ENCODE data around the gene ZAP70. TPM values are rescaled to one million over a fixed set of nuclear protein-coding genes. Genes with fewer than 3 reads are reported as not detected.

The ZAP70 gene
- total and polyA plus RNA-seq, 2 donors (not counting 3 experiments of a cell fraction or from before 2014, with no cell fraction given), result 0.14 TPM; not detected in 1

GRCh38 chr2:97727296-97727695 is 13.9 kb downstream of the ZAP70 start:
- DNase-seq (ENCODE audit: low read depth, low spot score), result no peak
- TF ChIP-seq EZH2 (IDR thresholded peaks at IDR 0.05; ENCODE audit: borderline replicate concordance, low read depth, low read length, severe bottlenecking) (no peak), FOS (IDR thresholded peaks at IDR 0.05; ENCODE audit: borderline replicate concordance, insufficient read depth, low read length) (no peak), POLR2A (IDR thresholded peaks at IDR 0.05; ENCODE audit: low read depth, low read length) (no peak), GATA2 (IDR thresholded peaks at IDR 0.05; ENCODE audit: insufficient read depth, insufficient read length, low read depth, low read length) (no peak), POLR2AphosphoS5 (IDR thresholded peaks at IDR 0.05; ENCODE audit: insufficient read depth, low read depth, low read length) (no peak), MYC (IDR thresholded peaks at IDR 0.05; ENCODE audit: low read depth, low read length) (no peak), MAX (IDR thresholded peaks at IDR 0.05; ENCODE audit: insufficient read depth, insufficient read length) (no peak), JUN (IDR thresholded peaks at IDR 0.05; ENCODE audit: borderline replicate concordance, insufficient read depth, insufficient read length, low read depth) (no peak)
- no peaks in the 10 kb centered on the region for H3K27me3 ChIP-seq (ENCODE audit: control insufficient read depth in 2 of 2, insufficient read depth in 2 of 2, low read length in 2 of 2)
- no peaks in the 10 kb centered on the region for H3K4me1 ChIP-seq (ENCODE audit: control insufficient read depth, extremely low read depth, insufficient read depth, low read length)
- H3K9me3 ChIP-seq (replicated peaks; ENCODE audit: control insufficient read depth, insufficient read depth, low read length), result no peaks in the 10 kb centered on the region
- BruUV-seq (replicated peaks), result no TSS peak
- no peaks in the 10 kb centered on the region for H3K79me2 ChIP-seq (ENCODE audit: control insufficient read depth, insufficient read depth, low read length)
- H3K4me2 ChIP-seq (ENCODE audit: insufficient read depth, low read length), result no peak overlapping the region
- H3K27ac ChIP-seq (ENCODE audit: insufficient read depth, low read depth, low read length), result no peak overlapping the region
- no peak overlapping the region for H2AFZ ChIP-seq (ENCODE audit: low read depth, low read length)
- no peak overlapping the region for H3K4me3 ChIP-seq (replicated peaks in 1 of 3; ENCODE audit: insufficient read depth in 1 of 3, low read depth in 1 of 3, low read length in 3 of 3)
- intact Hi-C loops (cut with micrococcal nuclease), result no loop called here
- no peak for FAIRE-seq
- CTCF ChIA-PET, result interaction anchor here (0.6 kb wide), 1 partner anchor 14 kb away, joined by 3 read pairs; no protein-coding TSS in a partner anchor
- H3K36me3 ChIP-seq (ENCODE audit: control insufficient read depth in 2 of 2, extremely low read depth in 1 of 2, insufficient read depth in 2 of 2, low read length in 2 of 2), result no peaks in the 10 kb centered on the region
- POLR2A ChIA-PET, result no interaction called here
- no peaks in the 10 kb centered on the region for H3K9me1 ChIP-seq (replicated peaks; ENCODE audit: control insufficient read depth, extremely low read depth, insufficient read depth, low read length)
- no peaks in the 10 kb centered on the region for H4K20me1 ChIP-seq (replicated peaks; ENCODE audit: control insufficient read depth, extremely low read depth, insufficient read depth, low read length)
- no peak overlapping the region for H3K9ac ChIP-seq (replicated peaks; ENCODE audit: extremely low read depth, insufficient read depth, low read length)
- dilution Hi-C loops (cut with MboI; ENCODE audit: extremely low pct_ligation_motif_present, low sequenced_read_pairs), result no loop called here

- intact Hi-C loops (cut with micrococcal nuclease) (no loop called here), dilution Hi-C loops (cut with MboI; ENCODE audit: extremely low pct_ligation_motif_present, low sequenced_read_pairs) (no loop called here)
- no peaks in the 10 kb centered on the region for H3K27me3 ChIP-seq (ENCODE audit: control insufficient read depth in 2 of 2, insufficient read depth in 2 of 2, low read length in 2 of 2)
- CTCF ChIA-PET, result no interaction called here
- no peaks in the 10 kb centered on the region for H3K79me2 ChIP-seq (ENCODE audit: control insufficient read depth, insufficient read depth, low read length)
- no peak overlapping the region for H2AFZ ChIP-seq (ENCODE audit: low read depth, low read length)
- FAIRE-seq (no peak), DNase-seq (ENCODE audit: low read depth, low spot score) (no peak)
- BruUV-seq (replicated peaks), result no TSS peak
- no peaks in the 10 kb centered on the region for H4K20me1 ChIP-seq (replicated peaks; ENCODE audit: control insufficient read depth, extremely low read depth, insufficient read depth, low read length)
- POLR2A ChIA-PET, result no interaction called here
- H3K9me1 ChIP-seq (replicated peaks; ENCODE audit: control insufficient read depth, extremely low read depth, insufficient read depth, low read length), result no peaks in the 10 kb centered on the region
- H3K4me1 ChIP-seq (ENCODE audit: control insufficient read depth, extremely low read depth, insufficient read depth, low read length), result no peaks in the 10 kb centered on the region
- no peak overlapping the region for H3K4me3 ChIP-seq (replicated peaks in 1 of 3; ENCODE audit: insufficient read depth in 1 of 3, low read depth in 1 of 3, low read length in 3 of 3)
- H3K27ac ChIP-seq (ENCODE audit: insufficient read depth, low read depth, low read length), result no peak overlapping the region
- no peak overlapping the region for H3K9ac ChIP-seq (replicated peaks; ENCODE audit: extremely low read depth, insufficient read depth, low read length)
- no peaks in the 10 kb centered on the region for H3K36me3 ChIP-seq (ENCODE audit: control insufficient read depth in 2 of 2, extremely low read depth in 1 of 2, insufficient read depth in 2 of 2, low read length in 2 of 2)
- TF ChIP-seq MYC (IDR thresholded peaks at IDR 0.05; ENCODE audit: low read depth, low read length), result no peak
- no peak for TF ChIP-seq CTCF (IDR thresholded peaks at IDR 0.05; ENCODE audit: extremely low read depth in 1 of 2, insufficient read depth in 1 of 2, low read depth in 1 of 2, low read length in 2 of 2)
- no peak for TF ChIP-seq EZH2 (IDR thresholded peaks at IDR 0.05; ENCODE audit: borderline replicate concordance, low read depth, low read length, severe bottlenecking)
- no peak for TF ChIP-seq POLR2A (IDR thresholded peaks at IDR 0.05; ENCODE audit: low read depth, low read length)
- no peak for TF ChIP-seq FOS (IDR thresholded peaks at IDR 0.05; ENCODE audit: borderline replicate concordance, insufficient read depth, low read length)
- TF ChIP-seq GATA2 (IDR thresholded peaks at IDR 0.05; ENCODE audit: insufficient read depth, insufficient read length, low read depth, low read length), result no peak
- no peak for TF ChIP-seq MAX (IDR thresholded peaks at IDR 0.05; ENCODE audit: insufficient read depth, insufficient read length)
- TF ChIP-seq JUN (IDR thresholded peaks at IDR 0.05; ENCODE audit: borderline replicate concordance, insufficient read depth, insufficient read length, low read depth), result no peak
- H3K9me3 ChIP-seq (replicated peaks; ENCODE audit: control insufficient read depth, insufficient read depth, low read length), result no peaks in the 10 kb centered on the region
- H3K4me2 ChIP-seq (ENCODE audit: insufficient read depth, low read length), result no peak overlapping the region
Measured at GRCh38 chr2:97728091-97728731, 14.8 kb downstream of the ZAP70 start.
